HEK293 (cell line): ENCODE results near the gene ARHGAP4.

Source experiments
- ZNF830 ChIP-seq: fragments of 450-650 bp; IDR thresholded peaks from 2 replicates; pipeline ENCODE4 v1.5.0; 2018; ENCODE audit warnings: missing biosample characterization, missing genetic modification characterization, low read depth, mild to moderate bottlenecking, moderate library complexity
- TF ChIP-seq, protein P1 (sequence below): fragments of 450-650 bp; formaldehyde crosslinking; IDR thresholded peaks from 2 replicates; pipeline ENCODE4 v1.5.1; 2016; ENCODE audit warnings: missing biosample characterization, missing genetic modification characterization
- TF ChIP-seq, protein P2 (sequence below): fragments of 450-650 bp; formaldehyde crosslinking; IDR thresholded peaks from 2 replicates; pipeline ENCODE4 v1.5.0; 2017; ENCODE audit warnings: missing biosample characterization, missing genetic modification characterization, borderline replicate concordance

DNA sequence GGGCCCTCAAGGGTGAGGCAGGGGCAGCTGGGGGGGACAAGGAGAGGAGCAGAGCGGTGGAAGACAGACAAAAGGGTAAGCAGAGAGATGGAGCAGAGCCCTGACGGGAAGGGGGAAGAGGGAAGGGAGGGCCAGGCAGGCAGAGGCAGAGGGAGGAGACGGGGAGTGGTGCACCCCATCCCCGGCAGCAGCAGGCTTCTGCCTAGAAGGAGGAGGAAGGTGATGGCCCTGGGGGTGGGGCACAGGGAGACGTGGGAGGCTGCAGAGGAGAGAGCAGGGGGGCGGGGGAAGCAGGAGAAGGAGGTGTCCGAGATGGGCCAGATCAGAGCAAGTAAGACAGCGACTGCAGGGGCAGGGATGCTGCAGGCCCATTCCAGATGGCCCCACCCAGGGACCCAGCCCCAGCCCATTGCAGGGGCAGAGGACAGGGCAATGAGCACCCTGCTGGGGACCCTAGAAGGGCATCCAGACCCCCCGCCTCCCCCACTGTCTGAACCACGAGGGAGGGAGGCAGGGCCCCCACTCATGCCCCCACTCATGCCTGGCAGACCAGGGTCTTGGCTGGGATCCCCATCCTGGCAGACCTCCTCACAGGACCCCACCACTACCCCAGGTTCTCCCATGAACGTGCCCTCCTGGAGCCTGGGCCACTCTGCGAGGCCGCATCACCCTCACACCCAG, 42.8 kb downstream of the ARHGAP4 start:
- TF ChIP-seq, protein P1, sequence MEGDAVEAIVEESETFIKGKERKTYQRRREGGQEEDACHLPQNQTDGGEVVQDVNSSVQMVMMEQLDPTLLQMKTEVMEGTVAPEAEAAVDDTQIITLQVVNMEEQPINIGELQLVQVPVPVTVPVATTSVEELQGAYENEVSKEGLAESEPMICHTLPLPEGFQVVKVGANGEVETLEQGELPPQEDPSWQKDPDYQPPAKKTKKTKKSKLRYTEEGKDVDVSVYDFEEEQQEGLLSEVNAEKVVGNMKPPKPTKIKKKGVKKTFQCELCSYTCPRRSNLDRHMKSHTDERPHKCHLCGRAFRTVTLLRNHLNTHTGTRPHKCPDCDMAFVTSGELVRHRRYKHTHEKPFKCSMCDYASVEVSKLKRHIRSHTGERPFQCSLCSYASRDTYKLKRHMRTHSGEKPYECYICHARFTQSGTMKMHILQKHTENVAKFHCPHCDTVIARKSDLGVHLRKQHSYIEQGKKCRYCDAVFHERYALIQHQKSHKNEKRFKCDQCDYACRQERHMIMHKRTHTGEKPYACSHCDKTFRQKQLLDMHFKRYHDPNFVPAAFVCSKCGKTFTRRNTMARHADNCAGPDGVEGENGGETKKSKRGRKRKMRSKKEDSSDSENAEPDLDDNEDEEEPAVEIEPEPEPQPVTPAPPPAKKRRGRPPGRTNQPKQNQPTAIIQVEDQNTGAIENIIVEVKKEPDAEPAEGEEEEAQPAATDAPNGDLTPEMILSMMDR (tag by site-specific recombination): no peak
- no peak for TF ChIP-seq ZNF830 (tag by site-specific recombination)
- TF ChIP-seq, protein P2, sequence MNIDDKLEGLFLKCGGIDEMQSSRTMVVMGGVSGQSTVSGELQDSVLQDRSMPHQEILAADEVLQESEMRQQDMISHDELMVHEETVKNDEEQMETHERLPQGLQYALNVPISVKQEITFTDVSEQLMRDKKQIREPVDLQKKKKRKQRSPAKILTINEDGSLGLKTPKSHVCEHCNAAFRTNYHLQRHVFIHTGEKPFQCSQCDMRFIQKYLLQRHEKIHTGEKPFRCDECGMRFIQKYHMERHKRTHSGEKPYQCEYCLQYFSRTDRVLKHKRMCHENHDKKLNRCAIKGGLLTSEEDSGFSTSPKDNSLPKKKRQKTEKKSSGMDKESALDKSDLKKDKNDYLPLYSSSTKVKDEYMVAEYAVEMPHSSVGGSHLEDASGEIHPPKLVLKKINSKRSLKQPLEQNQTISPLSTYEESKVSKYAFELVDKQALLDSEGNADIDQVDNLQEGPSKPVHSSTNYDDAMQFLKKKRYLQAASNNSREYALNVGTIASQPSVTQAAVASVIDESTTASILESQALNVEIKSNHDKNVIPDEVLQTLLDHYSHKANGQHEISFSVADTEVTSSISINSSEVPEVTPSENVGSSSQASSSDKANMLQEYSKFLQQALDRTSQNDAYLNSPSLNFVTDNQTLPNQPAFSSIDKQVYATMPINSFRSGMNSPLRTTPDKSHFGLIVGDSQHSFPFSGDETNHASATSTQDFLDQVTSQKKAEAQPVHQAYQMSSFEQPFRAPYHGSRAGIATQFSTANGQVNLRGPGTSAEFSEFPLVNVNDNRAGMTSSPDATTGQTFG: no peak
